ENCODE data around the gene AK8. TPM values are rescaled to one million over a fixed set of nuclear protein-coding genes. Genes with fewer than 3 reads are reported as not detected.

Gene AK8
- total and polyA plus RNA-seq, 2 experiments from 2014 or later, result 0.40 to 4.5 TPM

GRCh38 chr9:132783006-132783405 lies 95.1 kb downstream of the AK8 start:
- Histone ChIP-seq H3K4me1 (ENCODE audit: insufficient read depth) (no peaks in the 10 kb centered on the region), H3K9me3 (ENCODE audit: low read depth) (no peaks in the 10 kb centered on the region), H3K4me2 (no peak overlapping the region), H3K27ac (no peak overlapping the region), H2AFZ (no peak overlapping the region), H3K9me2 (replicated peaks; ENCODE audit: insufficient read depth) (no peaks in the 10 kb centered on the region), H4K20me1 (ENCODE audit: insufficient read depth, poor library complexity, severe bottlenecking) (no peaks in the 10 kb centered on the region), H3K4me3 (no peak overlapping the region), H3K79me2 (no peaks in the 10 kb centered on the region), H3K36me3 (replicated peaks; ENCODE audit: insufficient read depth, low read depth) (no peaks in the 10 kb centered on the region), H3K27me3 (no peaks in the 10 kb centered on the region)
- TF ChIP-seq EZH2 (IDR thresholded peaks at IDR 0.05; ENCODE audit: borderline replicate concordance), result no peak
- TF ChIP-seq EZH2phosphoT487 (IDR thresholded peaks at IDR 0.05; ENCODE audit: low read depth, severe bottlenecking, unreplicated experiment), result no peak
- TF ChIP-seq CTCF (IDR thresholded peaks at IDR 0.05; ENCODE audit: poor library complexity), result no peak
- WGBS (ENCODE audit: low lambda C conversion rate, missing lambda C conversion rate), result 61% methylated on average over 4 of the region's 4 CpGs
- DNase-seq (ENCODE audit: low spot score), result no peak

- Histone ChIP-seq H3K36me3 (replicated peaks; ENCODE audit: insufficient read depth, low read depth) (no peaks in the 10 kb centered on the region), H3K79me2 (no peaks in the 10 kb centered on the region), H2AFZ (no peak overlapping the region), H3K4me2 (no peak overlapping the region), H3K4me1 (ENCODE audit: insufficient read depth) (no peaks in the 10 kb centered on the region), H4K20me1 (ENCODE audit: insufficient read depth, poor library complexity, severe bottlenecking) (no peaks in the 10 kb centered on the region), H3K27ac (no peak overlapping the region), H3K9me3 (ENCODE audit: low read depth) (no peaks in the 10 kb centered on the region), H3K9me2 (replicated peaks; ENCODE audit: insufficient read depth) (no peaks in the 10 kb centered on the region), H3K4me3 (no peak overlapping the region), H3K27me3 (no peaks in the 10 kb centered on the region)
- 61% methylated on average over 9 of the region's 9 CpGs for WGBS (ENCODE audit: low lambda C conversion rate, missing lambda C conversion rate)
- TF ChIP-seq EZH2 (IDR thresholded peaks at IDR 0.05; ENCODE audit: borderline replicate concordance) (no peak), CTCF (IDR thresholded peaks at IDR 0.05; ENCODE audit: poor library complexity) (no peak), EZH2phosphoT487 (IDR thresholded peaks at IDR 0.05; ENCODE audit: low read depth, severe bottlenecking, unreplicated experiment) (no peak)
- no peak for DNase-seq (ENCODE audit: low spot score)
Measured at GRCh38 chr9:132782037-132782436, 96.0 kb downstream of the AK8 start.

GRCh38 chr9:132780230-132781007 lies 97.7 kb downstream of the AK8 start:
- 50% methylated on average over 8 of the region's 8 CpGs for WGBS (ENCODE audit: low lambda C conversion rate, missing lambda C conversion rate)
- Histone ChIP-seq H3K4me3 (no peak overlapping the region), H3K27ac (no peak overlapping the region), H3K27me3 (no peaks in the 10 kb centered on the region), H2AFZ (no peak overlapping the region), H4K20me1 (ENCODE audit: insufficient read depth, poor library complexity, severe bottlenecking) (no peaks in the 10 kb centered on the region), H3K4me2 (no peak overlapping the region), H3K9me2 (replicated peaks; ENCODE audit: insufficient read depth) (no peaks in the 10 kb centered on the region), H3K79me2 (no peaks in the 10 kb centered on the region), H3K36me3 (replicated peaks; ENCODE audit: insufficient read depth, low read depth) (no peaks in the 10 kb centered on the region), H3K9me3 (ENCODE audit: low read depth) (no peaks in the 10 kb centered on the region), H3K4me1 (ENCODE audit: insufficient read depth) (no peaks in the 10 kb centered on the region)
- no peak for DNase-seq (ENCODE audit: low spot score)
- TF ChIP-seq CTCF (IDR thresholded peaks at IDR 0.05; ENCODE audit: poor library complexity), result no peak
- no peak for TF ChIP-seq EZH2 (IDR thresholded peaks at IDR 0.05; ENCODE audit: borderline replicate concordance)
- TF ChIP-seq EZH2phosphoT487 (IDR thresholded peaks at IDR 0.05; ENCODE audit: low read depth, severe bottlenecking, unreplicated experiment), result no peak
